DOHH2 (cell line): ENCODE results near the gene STX8.

Source experiments
- H3F3A ChIP-seq: fragments of 200-600 bp; sonication (generic), shearing (Covaris generic); 2 replicates; pipeline ENCODE4 v1.6.0; 2016; ENCODE audit warnings: antibody characterized with exemption, mild to moderate bottlenecking; ENCODE audit not compliant: control insufficient read depth, insufficient read depth
- H3K27ac ChIP-seq: fragments of 200-600 bp; sonication (generic); 2 replicates; pipeline ENCODE4 v1.5.1; 2014; ENCODE audit warnings: low read depth, mild to moderate bottlenecking, low read length, moderate library complexity
- H3K27me3 ChIP-seq: fragments of 200-600 bp; sonication (generic); 2 replicates; pipeline ENCODE4 v1.6.1; 2014; ENCODE audit warnings: mild to moderate bottlenecking, low read length, mixed read lengths; ENCODE audit not compliant: control insufficient read depth
- H3K36me3 ChIP-seq: fragments of 200-600 bp; sonication (generic); 2 replicates; pipeline ENCODE4 v1.6.1; 2014; ENCODE audit warnings: mild to moderate bottlenecking, low read length, moderate library complexity, mixed read lengths; ENCODE audit not compliant: control insufficient read depth
- H3K4me1 ChIP-seq: fragments of 200-600 bp; sonication (generic); 2 replicates; pipeline ENCODE4 v1.6.1; 2014; ENCODE audit warnings: mild to moderate bottlenecking, low read length, mixed read lengths; ENCODE audit not compliant: control insufficient read depth
- H3K4me2 ChIP-seq: fragments of 200-600 bp; sonication (generic); 2 replicates; pipeline ENCODE4 v1.6.0; 2014; ENCODE audit warnings: mild to moderate bottlenecking, low read length, moderate library complexity
- H3K4me3 ChIP-seq: fragments of 200-600 bp; sonication (generic); 2 replicates; pipeline ENCODE4 v1.5.1; 2014; ENCODE audit warnings: mild to moderate bottlenecking, low read length, mixed read lengths
- H3K79me2 ChIP-seq: fragments of 200-600 bp; sonication (generic); 2 replicates; pipeline ENCODE4 v1.6.1; 2014; ENCODE audit warnings: mild to moderate bottlenecking, low read length, mixed read lengths; ENCODE audit not compliant: control insufficient read depth
- H3K9me2 ChIP-seq: fragments of 200-600 bp; sonication (generic); replicated peaks from 2 replicates; pipeline ENCODE4 v1.6.1; 2014; ENCODE audit warnings: mild to moderate bottlenecking, low read length, mixed read lengths; ENCODE audit not compliant: control insufficient read depth
- H3K9me3 ChIP-seq: fragments of 200-600 bp; sonication (generic); 2 replicates; pipeline ENCODE4 v1.6.1; 2014; ENCODE audit warnings: antibody characterized with exemption, low read length, mixed read lengths; ENCODE audit not compliant: control insufficient read depth, insufficient read depth
- H4K20me1 ChIP-seq: fragments of 200-600 bp; sonication (generic); 2 replicates; pipeline ENCODE4 v1.6.0; 2014; ENCODE audit warnings: low read depth, mild to moderate bottlenecking, antibody characterized with exemption, low read length, moderate library complexity; ENCODE audit not compliant: control insufficient read depth, insufficient read depth
- CTCF ChIP-seq: fragments of 200-600 bp; sonication (generic); IDR thresholded peaks from one replicate; pipeline ENCODE4 v1.5.1; 2014; ENCODE audit warnings: antibody characterized with exemption, mild to moderate bottlenecking, low read depth, low read length; ENCODE audit not compliant: poor library complexity, severe bottlenecking
- EZH2phosphoT487 ChIP-seq: fragments of 200-600 bp; sonication (generic); IDR thresholded peaks from 2 replicates; pipeline ENCODE4 v1.6.1; 2017; ENCODE audit warnings: borderline replicate concordance, mild to moderate bottlenecking, antibody characterized with exemption, low read length, moderate library complexity, mixed read lengths

The STX8 gene

GRCh38 chr17:9228408-9229159 lies 347.0 kb downstream of the STX8 start:
- peaks cover 6% of the 10 kb centered on the region; the same call in 1 of the 2 replicates for H3K4me1 ChIP-seq
- no peaks in the 10 kb centered on the region for H3F3A ChIP-seq
- H3K79me2 ChIP-seq: no peaks in the 10 kb centered on the region
- H3K9me3 ChIP-seq: no peaks in the 10 kb centered on the region
- H3K27ac ChIP-seq: no peak overlapping the region
- H3K4me3 ChIP-seq: no peak overlapping the region
- H4K20me1 ChIP-seq: no peaks in the 10 kb centered on the region
- no peak overlapping the region for H3K4me2 ChIP-seq
- H3K36me3 ChIP-seq: no peaks in the 10 kb centered on the region
- H3K27me3 ChIP-seq: 0 out of 2 replicates have a peak, but pooled peaks cover 2% of the 10 kb centered on the region
- TF ChIP-seq EZH2phosphoT487 (no peak), CTCF (no peak)
- H3K9me2 ChIP-seq: no peaks in the 10 kb centered on the region

- TF ChIP-seq EZH2phosphoT487 (no peak), CTCF (no peak)
- Histone ChIP-seq H3K9me2 (no peaks in the 10 kb centered on the region), H4K20me1 (no peaks in the 10 kb centered on the region), H3K4me2 (no peak overlapping the region), H3K27me3 (no peaks in the 10 kb centered on the region), H3F3A (no peaks in the 10 kb centered on the region), H3K79me2 (no peaks in the 10 kb centered on the region), H3K4me1 (peaks cover 6% of the 10 kb centered on the region; the same call in 1 of the 2 replicates), H3K9me3 (no peaks in the 10 kb centered on the region), H3K27ac (no peak overlapping the region), H3K36me3 (no peaks in the 10 kb centered on the region), H3K4me3 (no peak overlapping the region)
Observed at GRCh38 chr17:9227819-9228407, 347.7 kb downstream of the STX8 start.

GRCh38 chr17:9226794-9227135 lies 348.9 kb downstream of the STX8 start:
- H3K9me3 ChIP-seq: no peaks in the 10 kb centered on the region
- no peaks in the 10 kb centered on the region for H3K79me2 ChIP-seq
- no peaks in the 10 kb centered on the region for H4K20me1 ChIP-seq
- TF ChIP-seq EZH2phosphoT487: no peak
- TF ChIP-seq CTCF: no peak
- H3K4me3 ChIP-seq: no peak overlapping the region
- H3F3A ChIP-seq: no peaks in the 10 kb centered on the region
- H3K9me2 ChIP-seq: no peaks in the 10 kb centered on the region
- no peaks in the 10 kb centered on the region for H3K36me3 ChIP-seq
- H3K27me3 ChIP-seq: no peaks in the 10 kb centered on the region
- peaks cover 6% of the 10 kb centered on the region; the same call in 1 of the 2 replicates for H3K4me1 ChIP-seq
- no peak overlapping the region for H3K4me2 ChIP-seq
- H3K27ac ChIP-seq: no peak overlapping the region
